Measurements from ENCODE around the gene XRCC2.

XRCC2 gene

GRCh38 chr7:152677808-152678670, 2.1 kb upstream of the XRCC2 start:
- Mint-ChIP-seq H3K4me3 (peak overlapping the region; percentile 90), H3K27me3 (no peaks in the 10 kb centered on the region), H3K27ac (ENCODE audit: low read depth) (peak overlapping the region; percentile 64), H3K9me3 (no peaks in the 10 kb centered on the region), H3K36me3 (ENCODE audit: insufficient read depth) (peaks cover 7% of the 10 kb centered on the region), H3K4me1 (peaks cover 14% of the 10 kb centered on the region)
- ATAC-seq (replicated peaks; ENCODE audit: extremely low read depth, poor library complexity, severe bottlenecking) (no peak), DNase-seq (ENCODE audit: low spot score in 2 of 2) (no peak)

GRCh38 chr7:152674860-152675758, 832 bp downstream of the XRCC2 start:
- H3K9me3 Mint-ChIP-seq, result no peaks in the 10 kb centered on the region
- no peaks in the 10 kb centered on the region for H3K27me3 Mint-ChIP-seq
- ATAC-seq (replicated peaks; ENCODE audit: extremely low read depth, poor library complexity, severe bottlenecking) (no peak), DNase-seq (ENCODE audit: low spot score in 2 of 2) (no peak)
- peak overlapping the region; percentile 90 for H3K4me3 Mint-ChIP-seq
- peaks cover 14% of the 10 kb centered on the region for H3K4me1 Mint-ChIP-seq
- H3K36me3 Mint-ChIP-seq (ENCODE audit: insufficient read depth), result peaks cover 9% of the 10 kb centered on the region
- H3K27ac Mint-ChIP-seq (ENCODE audit: low read depth), result no peak overlapping the region

GRCh38 chr7:152673897-152674296, 2.0 kb downstream of the XRCC2 start:
- DNase-seq (ENCODE audit: low spot score in 2 of 2), result no peak
- ATAC-seq (replicated peaks; ENCODE audit: extremely low read depth, poor library complexity, severe bottlenecking), result no peak
- H3K36me3 Mint-ChIP-seq (ENCODE audit: insufficient read depth), result peaks cover 9% of the 10 kb centered on the region
- H3K27ac Mint-ChIP-seq (ENCODE audit: low read depth), result no peak overlapping the region
- H3K27me3 Mint-ChIP-seq, result no peaks in the 10 kb centered on the region
- H3K4me3 Mint-ChIP-seq, result no peak overlapping the region
- H3K4me1 Mint-ChIP-seq, result peaks cover 14% of the 10 kb centered on the region
- no peaks in the 10 kb centered on the region for H3K9me3 Mint-ChIP-seq

- no peak for DNase-seq (ENCODE audit: low spot score in 2 of 2)
- Mint-ChIP-seq H3K4me1 (peaks cover 14% of the 10 kb centered on the region), H3K4me3 (no peak overlapping the region), H3K27me3 (no peaks in the 10 kb centered on the region), H3K9me3 (no peaks in the 10 kb centered on the region), H3K27ac (ENCODE audit: low read depth) (no peak overlapping the region), H3K36me3 (ENCODE audit: insufficient read depth) (peaks cover 7% of the 10 kb centered on the region)
- ATAC-seq (replicated peaks; ENCODE audit: extremely low read depth, poor library complexity, severe bottlenecking), result no peak
Observed at GRCh38 chr7:152672626-152673025, 3.3 kb downstream of the XRCC2 start.

- no peaks in the 10 kb centered on the region for H3K27me3 Mint-ChIP-seq
- no peak overlapping the region for H3K4me3 Mint-ChIP-seq
- H3K36me3 Mint-ChIP-seq (ENCODE audit: insufficient read depth), result peaks cover 3% of the 10 kb centered on the region
- no peak overlapping the region for H3K27ac Mint-ChIP-seq (ENCODE audit: low read depth)
- ATAC-seq (replicated peaks; ENCODE audit: extremely low read depth, poor library complexity, severe bottlenecking) (no peak), DNase-seq (ENCODE audit: low spot score in 2 of 2) (no peak)
- no peaks in the 10 kb centered on the region for H3K9me3 Mint-ChIP-seq
- peaks cover under 1% of the 10 kb centered on the region for H3K4me1 Mint-ChIP-seq
Observed at GRCh38 chr7:152669758-152670157, 6.2 kb downstream of the XRCC2 start.

- Mint-ChIP-seq H3K36me3 (ENCODE audit: insufficient read depth) (peaks cover 3% of the 10 kb centered on the region), H3K4me3 (no peak overlapping the region), H3K4me1 (no peaks in the 10 kb centered on the region), H3K27me3 (no peaks in the 10 kb centered on the region), H3K27ac (ENCODE audit: low read depth) (no peak overlapping the region), H3K9me3 (no peaks in the 10 kb centered on the region)
- ATAC-seq (replicated peaks; ENCODE audit: extremely low read depth, poor library complexity, severe bottlenecking) (no peak), DNase-seq (ENCODE audit: low spot score in 2 of 2) (no peak)
Observed at GRCh38 chr7:152668975-152669374, 7.0 kb downstream of the XRCC2 start.

GRCh38 chr7:152667958-152668357, 8.0 kb downstream of the XRCC2 start:
- DNase-seq (ENCODE audit: low spot score in 2 of 2) (no peak), ATAC-seq (replicated peaks; ENCODE audit: extremely low read depth, poor library complexity, severe bottlenecking) (no peak)
- no peak overlapping the region for H3K27ac Mint-ChIP-seq (ENCODE audit: low read depth)
- peaks cover 3% of the 10 kb centered on the region for H3K36me3 Mint-ChIP-seq (ENCODE audit: insufficient read depth)
- no peaks in the 10 kb centered on the region for H3K27me3 Mint-ChIP-seq
- H3K4me3 Mint-ChIP-seq, result no peak overlapping the region
- H3K4me1 Mint-ChIP-seq, result no peaks in the 10 kb centered on the region
- no peaks in the 10 kb centered on the region for H3K9me3 Mint-ChIP-seq

- Mint-ChIP-seq H3K27ac (ENCODE audit: low read depth) (no peak overlapping the region), H3K36me3 (ENCODE audit: insufficient read depth) (peaks cover 2% of the 10 kb centered on the region), H3K4me1 (no peaks in the 10 kb centered on the region), H3K27me3 (no peaks in the 10 kb centered on the region), H3K9me3 (no peaks in the 10 kb centered on the region), H3K4me3 (no peak overlapping the region)
- ATAC-seq (replicated peaks; ENCODE audit: extremely low read depth, poor library complexity, severe bottlenecking), result no peak
- no peak for DNase-seq (ENCODE audit: low spot score in 2 of 2)
Observed at GRCh38 chr7:152666078-152666477, 9.9 kb downstream of the XRCC2 start.

- Mint-ChIP-seq H3K27ac (ENCODE audit: low read depth) (no peak overlapping the region), H3K9me3 (no peaks in the 10 kb centered on the region), H3K4me1 (no peaks in the 10 kb centered on the region), H3K4me3 (no peak overlapping the region), H3K27me3 (no peaks in the 10 kb centered on the region), H3K36me3 (ENCODE audit: insufficient read depth) (peaks cover 4% of the 10 kb centered on the region)
- ATAC-seq (replicated peaks; ENCODE audit: extremely low read depth, poor library complexity, severe bottlenecking) (no peak), DNase-seq (ENCODE audit: low spot score in 2 of 2) (no peak)
Observed at GRCh38 chr7:152664636-152665035, 11.3 kb downstream of the XRCC2 start.

GRCh38 chr7:152663931-152664330, 12.0 kb downstream of the XRCC2 start:
- ATAC-seq (replicated peaks; ENCODE audit: extremely low read depth, poor library complexity, severe bottlenecking) (no peak), DNase-seq (ENCODE audit: low spot score in 2 of 2) (no peak)
- no peaks in the 10 kb centered on the region for H3K9me3 Mint-ChIP-seq
- peaks cover 4% of the 10 kb centered on the region for H3K36me3 Mint-ChIP-seq (ENCODE audit: insufficient read depth)
- H3K27ac Mint-ChIP-seq (ENCODE audit: low read depth), result no peak overlapping the region
- H3K4me1 Mint-ChIP-seq, result no peaks in the 10 kb centered on the region
- no peak overlapping the region for H3K4me3 Mint-ChIP-seq
- H3K27me3 Mint-ChIP-seq, result no peaks in the 10 kb centered on the region

- ATAC-seq (replicated peaks; ENCODE audit: extremely low read depth, poor library complexity, severe bottlenecking), result no peak
- peaks cover 4% of the 10 kb centered on the region for H3K36me3 Mint-ChIP-seq (ENCODE audit: insufficient read depth)
- no peak overlapping the region for H3K4me3 Mint-ChIP-seq
- no peaks in the 10 kb centered on the region for H3K9me3 Mint-ChIP-seq
- no peaks in the 10 kb centered on the region for H3K27me3 Mint-ChIP-seq
- no peak overlapping the region for H3K27ac Mint-ChIP-seq (ENCODE audit: low read depth)
- no peak for DNase-seq (ENCODE audit: low spot score in 2 of 2)
- no peaks in the 10 kb centered on the region for H3K4me1 Mint-ChIP-seq
Observed at GRCh38 chr7:152663148-152663740, 12.7 kb downstream of the XRCC2 start.

- no peak overlapping the region for H3K27ac Mint-ChIP-seq (ENCODE audit: low read depth)
- no peaks in the 10 kb centered on the region for H3K9me3 Mint-ChIP-seq
- ATAC-seq (replicated peaks; ENCODE audit: extremely low read depth, poor library complexity, severe bottlenecking) (no peak), DNase-seq (ENCODE audit: low spot score in 2 of 2) (no peak)
- H3K4me3 Mint-ChIP-seq, result no peak overlapping the region
- peaks cover 4% of the 10 kb centered on the region for H3K36me3 Mint-ChIP-seq (ENCODE audit: insufficient read depth)
- H3K4me1 Mint-ChIP-seq, result no peaks in the 10 kb centered on the region
- H3K27me3 Mint-ChIP-seq, result no peaks in the 10 kb centered on the region
Observed at GRCh38 chr7:152661479-152661878, 14.5 kb downstream of the XRCC2 start.
